HL-60 (cell line): ENCODE data around the gene CHML.

Source experiments
- DNase-seq, 2 experiments: peaks; one replicate each; pipeline ENCODE4 v3.0.0-alpha.2; 2010 to 2020; ENCODE audit warnings: low read depth in 1 of 2, low spot score in 1 of 2
- H3K27ac ChIP-seq: fragments of 250-450 bp; sonication (Bioruptor Pico); replicated peaks from 2 replicates; pipeline ENCODE4 v1.5.1; 2020; ENCODE audit warnings: mild to moderate bottlenecking, moderate library complexity
- H3K27me3 ChIP-seq: fragments of 250-450 bp; sonication (Bioruptor Pico); 2 replicates; pipeline ENCODE4 v1.5.1; 2021; ENCODE audit warnings: mild to moderate bottlenecking, moderate library complexity; ENCODE audit not compliant: insufficient read depth, poor library complexity, severe bottlenecking
- H3K4me3 ChIP-seq: replicated peaks from 2 replicates; pipeline ENCODE4 v1.5.1; 2011; ENCODE audit warnings: mild to moderate bottlenecking, control low read depth, low read length; ENCODE audit not compliant: insufficient read depth
- CTCF ChIP-seq: IDR thresholded peaks from one replicate; pipeline ENCODE4 v1.5.1; 2011; ENCODE audit warnings: low read length, control low read depth, inconsistent platforms; ENCODE audit not compliant: insufficient read depth
- GABPA ChIP-seq: IDR thresholded peaks from 2 replicates; pipeline ENCODE4 v1.6.1; 2012; ENCODE audit warnings: low read depth
- POLR2AphosphoS5 ChIP-seq: IDR thresholded peaks from 2 replicates; pipeline ENCODE4 v1.6.1; 2012; ENCODE audit warnings: low read depth
- REST ChIP-seq: IDR thresholded peaks from 2 replicates; pipeline ENCODE4 v1.6.1; 2012; ENCODE audit warnings: low read depth; ENCODE audit not compliant: insufficient replicate concordance
- SPI1 ChIP-seq: IDR thresholded peaks from 2 replicates; pipeline ENCODE4 v1.6.1; 2012; ENCODE audit warnings: low read depth, mild to moderate bottlenecking, borderline replicate concordance

The CHML gene

GRCh38 chr1:241622669-241623068 lies 17.5 kb downstream of the CHML start:
- DNase-seq = no peak
- Histone ChIP-seq H3K4me3 (no peak overlapping the region), H3K27ac (no peak overlapping the region), H3K27me3 (no peaks in the 10 kb centered on the region)
- no peak for TF ChIP-seq POLR2AphosphoS5
- TF ChIP-seq SPI1 = no peak
- no peak for TF ChIP-seq CTCF
- TF ChIP-seq REST = no peak
- no peak for TF ChIP-seq GABPA

- Histone ChIP-seq H3K27me3 (no peaks in the 10 kb centered on the region), H3K4me3 (no peak overlapping the region), H3K27ac (no peak overlapping the region)
- DNase-seq = no peak
- TF ChIP-seq REST (no peak), SPI1 (no peak), CTCF (no peak), POLR2AphosphoS5 (no peak), GABPA (no peak)
Observed at GRCh38 chr1:241617426-241617825, 22.7 kb downstream of the CHML start.

GRCh38 chr1:241615043-241615974 lies 24.9 kb downstream of the CHML start:
- Histone ChIP-seq H3K27ac (no peak overlapping the region), H3K27me3 (no peaks in the 10 kb centered on the region), H3K4me3 (no peak overlapping the region)
- no peak for DNase-seq
- TF ChIP-seq SPI1 (no peak), POLR2AphosphoS5 (no peak), GABPA (no peak), CTCF (no peak)

GRCh38 chr1:241614572-241614971 lies 25.6 kb downstream of the CHML start:
- Histone ChIP-seq H3K27ac (no peak overlapping the region), H3K27me3 (no peaks in the 10 kb centered on the region), H3K4me3 (no peak overlapping the region)
- no peak for TF ChIP-seq REST
- TF ChIP-seq SPI1 = no peak
- no peak for TF ChIP-seq POLR2AphosphoS5
- TF ChIP-seq CTCF = no peak
- no peak for TF ChIP-seq GABPA
- no peak for DNase-seq
